ENCODE measurements around the gene SPNS1.

DNA sequence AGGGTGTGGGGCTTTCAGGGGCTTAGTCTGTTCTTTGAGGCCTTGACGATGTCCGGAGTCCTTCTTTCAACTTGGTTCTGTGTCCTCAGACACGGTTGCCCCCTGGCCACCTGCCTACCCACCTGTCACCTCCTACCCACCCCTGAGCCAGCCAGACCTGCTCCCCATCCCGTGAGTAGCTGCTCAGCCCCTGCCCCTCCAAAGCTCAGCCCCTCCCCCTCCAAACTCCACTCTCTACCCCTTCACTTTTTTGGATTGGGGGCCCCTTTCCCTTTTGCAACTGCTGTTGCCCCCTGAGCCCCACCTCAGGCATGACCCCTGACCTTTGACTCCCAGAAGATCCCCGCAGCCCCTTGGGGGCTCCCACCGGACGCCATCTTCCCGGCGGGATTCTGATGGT lies 11.5 kb downstream of the SPNS1 start:
- TF ChIP-seq, protein P1, sequence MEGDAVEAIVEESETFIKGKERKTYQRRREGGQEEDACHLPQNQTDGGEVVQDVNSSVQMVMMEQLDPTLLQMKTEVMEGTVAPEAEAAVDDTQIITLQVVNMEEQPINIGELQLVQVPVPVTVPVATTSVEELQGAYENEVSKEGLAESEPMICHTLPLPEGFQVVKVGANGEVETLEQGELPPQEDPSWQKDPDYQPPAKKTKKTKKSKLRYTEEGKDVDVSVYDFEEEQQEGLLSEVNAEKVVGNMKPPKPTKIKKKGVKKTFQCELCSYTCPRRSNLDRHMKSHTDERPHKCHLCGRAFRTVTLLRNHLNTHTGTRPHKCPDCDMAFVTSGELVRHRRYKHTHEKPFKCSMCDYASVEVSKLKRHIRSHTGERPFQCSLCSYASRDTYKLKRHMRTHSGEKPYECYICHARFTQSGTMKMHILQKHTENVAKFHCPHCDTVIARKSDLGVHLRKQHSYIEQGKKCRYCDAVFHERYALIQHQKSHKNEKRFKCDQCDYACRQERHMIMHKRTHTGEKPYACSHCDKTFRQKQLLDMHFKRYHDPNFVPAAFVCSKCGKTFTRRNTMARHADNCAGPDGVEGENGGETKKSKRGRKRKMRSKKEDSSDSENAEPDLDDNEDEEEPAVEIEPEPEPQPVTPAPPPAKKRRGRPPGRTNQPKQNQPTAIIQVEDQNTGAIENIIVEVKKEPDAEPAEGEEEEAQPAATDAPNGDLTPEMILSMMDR (IDR thresholded peaks at IDR 0.05; ENCODE audit: low read depth, low read length) = no peak
- TF ChIP-seq EZH2phosphoT487 (IDR thresholded peaks at IDR 0.05; ENCODE audit: low read depth) = no peak
